ENCODE results near the gene TSHZ1. TPM values are rescaled to one million over a fixed set of nuclear protein-coding genes. Genes with fewer than 3 reads are reported as not detected.

TSHZ1 gene
- total RNA-seq, 4 donors from 2014 or later, result 5.4 to 20.2 (median 13.7) TPM

GRCh38 chr18:75247611-75248421, 37.2 kb downstream of the TSHZ1 start:
- H3K4me1 ChIP-seq, result peaks cover 19 to 86% (median 25%) of the 10 kb centered on the region in 3 donors
- H3K9me3 ChIP-seq, result no peaks in the 10 kb centered on the region
- WGBS, 2 donors, result 14 to 18% methylated on average over 8 of the region's 8 CpGs
- no peaks in the 10 kb centered on the region for H3K27me3 ChIP-seq
- H3K36me3 ChIP-seq, result no peaks in the 10 kb centered on the region
- peak overlapping the region; percentile 23 to 63 (median 42) for H3K4me3 ChIP-seq
- TF ChIP-seq CTCF (IDR thresholded peaks at IDR 0.05) (no peak), POLR2A (IDR thresholded peaks at IDR 0.05) (no peak)
- no peak for DNase-seq
- intact Hi-C loops (cut with DNase I), result loop anchor here (5.0 kb wide), 1 partner anchor 36 kb away; the partner anchor contains the start of gene TSHZ1
- peak overlapping the region; percentile 62 to 89 (median 86) for H3K27ac ChIP-seq

GRCh38 chr18:75248426-75249174, 38.0 kb downstream of the TSHZ1 start:
- TF ChIP-seq POLR2A (IDR thresholded peaks at IDR 0.05) (no peak), CTCF (IDR thresholded peaks at IDR 0.05) (no peak)
- no peak for DNase-seq
- Histone ChIP-seq H3K36me3 (no peaks in the 10 kb centered on the region), H3K9me3 (no peaks in the 10 kb centered on the region), H3K4me1 (peaks cover 19 to 94% (median 33%) of the 10 kb centered on the region in 3 donors), H3K4me3 (peak overlapping the region; percentile 23 to 63 (median 42)), H3K27ac (peak overlapping the region; percentile 62 to 89 (median 86)), H3K27me3 (no peaks in the 10 kb centered on the region)
- WGBS, 2 donors, result 66 to 67% methylated on average over 12 to 16 of the region's 20 CpGs
- intact Hi-C loops (cut with DNase I), result loop anchor here (5.0 kb wide), 1 partner anchor 36 kb away; the partner anchor contains the start of gene TSHZ1

DNA sequence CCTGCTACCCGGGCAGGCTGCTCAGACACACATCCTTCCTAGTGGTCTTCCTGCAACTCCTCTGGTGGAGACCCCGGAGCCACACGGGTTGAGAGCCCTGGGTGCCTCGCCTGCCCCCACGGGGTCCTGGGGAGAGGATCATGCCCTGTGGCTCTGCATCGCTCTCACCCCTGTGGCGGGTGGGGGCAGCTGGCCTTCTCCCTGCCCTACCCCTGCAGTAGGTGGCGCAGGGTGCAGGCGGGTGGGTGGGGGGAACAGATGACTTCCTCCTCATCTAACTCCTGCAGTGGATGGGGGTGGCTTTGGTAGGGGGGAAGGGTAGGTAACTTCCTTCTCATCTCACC, 38.5 kb downstream of the TSHZ1 start:
- peaks cover 19 to 95% (median 39%) of the 10 kb centered on the region in 3 donors for H3K4me1 ChIP-seq
- DNase-seq, result no peak
- TF ChIP-seq CTCF (IDR thresholded peaks at IDR 0.05) (no peak), POLR2A (IDR thresholded peaks at IDR 0.05) (no peak)
- H3K9me3 ChIP-seq, result no peaks in the 10 kb centered on the region
- H3K27me3 ChIP-seq, result no peaks in the 10 kb centered on the region
- no peak overlapping the region for H3K4me3 ChIP-seq
- intact Hi-C loops (cut with DNase I), result loop anchor here (5.0 kb wide), 1 partner anchor 37 kb away; the partner anchor contains the start of gene TSHZ1
- H3K36me3 ChIP-seq, result no peaks in the 10 kb centered on the region
- WGBS, 2 donors, result no CpG with 5 or more reads among the region's 9 CpGs
- H3K27ac ChIP-seq, result peak overlapping the region; percentile 62 to 89 (median 86)

DNA sequence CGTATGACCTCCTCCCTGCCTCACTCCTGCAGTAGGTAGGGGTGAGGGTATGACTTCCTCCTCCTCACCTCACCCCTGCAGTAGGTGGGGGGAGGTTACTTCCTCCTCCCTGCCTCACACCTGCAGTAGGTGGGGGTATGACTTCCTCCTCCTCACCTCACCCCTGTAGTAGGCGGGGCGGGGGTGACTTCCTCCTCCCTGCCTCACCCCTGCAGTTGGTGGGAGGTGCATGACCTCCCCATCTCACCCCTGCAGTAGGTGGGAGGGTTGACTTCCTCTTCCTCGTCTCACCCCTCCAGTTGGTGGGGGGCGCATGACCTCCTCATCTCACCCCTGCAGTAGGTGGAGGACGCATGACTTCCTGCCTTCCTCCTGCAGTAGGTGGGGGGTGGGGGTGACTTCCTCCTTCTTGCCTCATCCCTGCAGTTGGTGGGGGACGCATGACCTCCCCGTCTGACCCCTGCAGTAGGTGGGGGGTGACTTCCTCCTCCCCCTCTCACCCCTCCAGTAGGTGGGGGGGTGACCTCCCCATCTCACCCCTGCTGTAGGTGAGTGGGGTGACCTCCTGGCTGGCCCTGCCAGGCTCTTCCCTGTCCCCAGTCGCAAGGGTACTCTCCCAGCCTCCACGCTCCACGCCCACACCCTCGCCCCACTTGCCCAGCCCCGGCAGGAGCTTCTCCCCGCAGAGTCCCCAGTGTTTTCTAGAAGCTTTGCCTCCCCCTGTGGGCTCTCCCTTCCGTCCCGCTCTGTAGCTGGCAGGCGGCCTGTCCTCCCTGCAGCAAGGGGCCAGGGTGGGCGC, 39.3 kb downstream of the TSHZ1 start:
- peaks cover 19 to 95% (median 44%) of the 10 kb centered on the region in 3 donors for H3K4me1 ChIP-seq
- 69 to 85% methylated on average over 4 to 9 of the region's 18 CpGs for WGBS, 2 donors
- no peak for TF ChIP-seq POLR2A (IDR thresholded peaks at IDR 0.05)

DNA sequence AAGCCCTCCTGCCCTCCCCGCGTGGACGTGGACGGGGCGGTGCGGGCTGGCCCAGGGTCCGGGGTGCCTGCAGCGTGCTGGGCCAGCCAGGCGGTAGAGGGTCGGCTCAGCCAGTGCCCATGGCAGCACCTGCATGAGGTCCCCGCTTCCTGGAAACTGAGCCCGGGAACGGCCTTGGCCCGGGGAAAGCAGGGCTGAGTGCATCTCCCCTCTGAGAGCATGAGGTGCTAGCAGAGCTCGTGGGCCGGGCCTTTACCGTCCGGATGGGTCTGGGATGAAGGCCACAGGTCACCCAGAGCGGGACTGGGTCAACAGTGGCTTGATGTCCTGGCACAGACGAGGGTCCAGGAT, 39.8 kb downstream of the TSHZ1 start:
- no peak for DNase-seq
- Histone ChIP-seq H3K27me3 (no peaks in the 10 kb centered on the region), H3K9me3 (no peaks in the 10 kb centered on the region), H3K36me3 (no peaks in the 10 kb centered on the region), H3K27ac (peak overlapping the region in 3 of 4 donors; percentile 32 to 87 (median 84)), H3K4me1 (peaks cover 19 to 92% (median 44%) of the 10 kb centered on the region in 3 donors), H3K4me3 (no peak overlapping the region)
- WGBS, 2 donors, result no CpG with 5 or more reads among the region's 20 CpGs
- no peak for TF ChIP-seq POLR2A (IDR thresholded peaks at IDR 0.05)
- no peak for TF ChIP-seq CTCF (IDR thresholded peaks at IDR 0.05)
- intact Hi-C loops (cut with DNase I), result no loop called here

More for the DNA sequence above, 39.3 kb downstream of the TSHZ1 start:
- Histone ChIP-seq H3K4me3 (no peak overlapping the region), H3K9me3 (no peaks in the 10 kb centered on the region), H3K27me3 (no peaks in the 10 kb centered on the region), H3K27ac (peak overlapping the region in 3 of 4 donors; percentile 84 to 89 (median 87)), H3K36me3 (no peaks in the 10 kb centered on the region)
- intact Hi-C loops (cut with DNase I), result loop anchor here (5.0 kb wide), 1 partner anchor 38 kb away; the partner anchor contains the start of gene TSHZ1
- DNase-seq, result no peak

All from esophagus squamous epithelium (tissue), 5 donors.